ENCODE data around the gene SLC2A5. TPM values are rescaled to one million over a fixed set of nuclear protein-coding genes. Genes with fewer than 3 reads are reported as not detected.

SLC2A5 gene
- total RNA-seq, 1 donor from 2014 or later = 0.79 TPM

GRCh38 chr1:9051379-9051778, 18.1 kb downstream of the SLC2A5 start:
- no peak overlapping the region for H3K27ac Mint-ChIP-seq (ENCODE audit: unreplicated experiment)
- Histone ChIP-seq H3K36me3 (ENCODE audit: insufficient read depth, low read length) (no peaks in the 10 kb centered on the region), H3K27ac (ENCODE audit: low read depth, low read length) (no peak overlapping the region), H4K20me1 (ENCODE audit: insufficient read depth, low read length) (no peaks in the 10 kb centered on the region), H3K4me2 (ENCODE audit: low read length) (no peak overlapping the region), H2AFZ (ENCODE audit: low read depth, low read length) (no peak overlapping the region), H3K79me2 (ENCODE audit: insufficient read depth, low read length) (no peaks in the 10 kb centered on the region), H3K4me3 (ENCODE audit: insufficient read depth, low read depth, low read length) (no peak overlapping the region), H3K9ac (ENCODE audit: low read length) (no peak overlapping the region), H3K9me3 (ENCODE audit: insufficient read depth, low read depth, low read length) (no peaks in the 10 kb centered on the region), H3K27me3 (ENCODE audit: insufficient read depth, low read length) (peaks cover 8% of the 10 kb centered on the region), H3K4me1 (ENCODE audit: insufficient read depth, low read length) (no peaks in the 10 kb centered on the region)
- H3K4me1 Mint-ChIP-seq (ENCODE audit: low read depth, unreplicated experiment) = no peaks in the 10 kb centered on the region
- no peaks in the 10 kb centered on the region for H3K9me3 Mint-ChIP-seq (ENCODE audit: unreplicated experiment)
- no peak for TF ChIP-seq EZH2 (IDR thresholded peaks at IDR 0.05; ENCODE audit: insufficient read depth, low read length)
- no peak for TF ChIP-seq CTCF (IDR thresholded peaks at IDR 0.05; ENCODE audit: insufficient read depth, low read depth, low read length)
- DNase-seq (ENCODE audit: low read depth) = no peak
- peaks cover 18% of the 10 kb centered on the region for H3K27me3 Mint-ChIP-seq (ENCODE audit: low read depth, unreplicated experiment)
- no peak for FAIRE-seq
- no peaks in the 10 kb centered on the region for H3K36me3 Mint-ChIP-seq (ENCODE audit: low read depth, unreplicated experiment)
- H3K4me3 Mint-ChIP-seq (ENCODE audit: unreplicated experiment) = no peak overlapping the region

GRCh38 chr1:9050803-9051202, 18.6 kb downstream of the SLC2A5 start:
- no peaks in the 10 kb centered on the region for H3K36me3 ChIP-seq (ENCODE audit: insufficient read depth, low read length)
- no peak overlapping the region for H3K27ac ChIP-seq (ENCODE audit: low read depth, low read length)
- TF ChIP-seq CTCF (IDR thresholded peaks at IDR 0.05; ENCODE audit: insufficient read depth, low read depth, low read length) = no peak
- no peak for TF ChIP-seq EZH2 (IDR thresholded peaks at IDR 0.05; ENCODE audit: insufficient read depth, low read length)
- peaks cover 13% of the 10 kb centered on the region for H3K27me3 ChIP-seq (ENCODE audit: insufficient read depth, low read length)
- H3K9me3 ChIP-seq (ENCODE audit: insufficient read depth, low read depth, low read length) = no peaks in the 10 kb centered on the region
- Mint-ChIP-seq H3K4me1 (ENCODE audit: low read depth, unreplicated experiment) (no peaks in the 10 kb centered on the region), H3K27ac (ENCODE audit: unreplicated experiment) (no peak overlapping the region), H3K36me3 (ENCODE audit: low read depth, unreplicated experiment) (no peaks in the 10 kb centered on the region), H3K4me3 (ENCODE audit: unreplicated experiment) (no peak overlapping the region), H3K9me3 (ENCODE audit: unreplicated experiment) (no peaks in the 10 kb centered on the region), H3K27me3 (ENCODE audit: low read depth, unreplicated experiment) (peaks cover 15% of the 10 kb centered on the region)
- no peak overlapping the region for H3K4me2 ChIP-seq (ENCODE audit: low read length)
- FAIRE-seq = no peak
- H3K4me1 ChIP-seq (ENCODE audit: insufficient read depth, low read length) = no peaks in the 10 kb centered on the region
- H3K79me2 ChIP-seq (ENCODE audit: insufficient read depth, low read length) = no peaks in the 10 kb centered on the region
- H2AFZ ChIP-seq (ENCODE audit: low read depth, low read length) = no peak overlapping the region
- H4K20me1 ChIP-seq (ENCODE audit: insufficient read depth, low read length) = no peaks in the 10 kb centered on the region
- H3K4me3 ChIP-seq (ENCODE audit: insufficient read depth, low read depth, low read length) = no peak overlapping the region
- DNase-seq (ENCODE audit: low read depth) = no peak
- no peak overlapping the region for H3K9ac ChIP-seq (ENCODE audit: low read length)

GRCh38 chr1:9048551-9048950, 20.9 kb downstream of the SLC2A5 start:
- Histone ChIP-seq H3K9ac (ENCODE audit: low read length) (no peak overlapping the region), H3K27me3 (ENCODE audit: insufficient read depth, low read length) (peaks cover 18% of the 10 kb centered on the region), H3K36me3 (ENCODE audit: insufficient read depth, low read length) (no peaks in the 10 kb centered on the region), H3K4me1 (ENCODE audit: insufficient read depth, low read length) (no peaks in the 10 kb centered on the region), H3K79me2 (ENCODE audit: insufficient read depth, low read length) (no peaks in the 10 kb centered on the region), H3K9me3 (ENCODE audit: insufficient read depth, low read depth, low read length) (no peaks in the 10 kb centered on the region), H3K27ac (ENCODE audit: low read depth, low read length) (no peak overlapping the region), H4K20me1 (ENCODE audit: insufficient read depth, low read length) (no peaks in the 10 kb centered on the region), H2AFZ (ENCODE audit: low read depth, low read length) (no peak overlapping the region), H3K4me2 (ENCODE audit: low read length) (no peak overlapping the region), H3K4me3 (ENCODE audit: insufficient read depth, low read depth, low read length) (no peak overlapping the region)
- Mint-ChIP-seq H3K27ac (ENCODE audit: unreplicated experiment) (no peak overlapping the region), H3K36me3 (ENCODE audit: low read depth, unreplicated experiment) (no peaks in the 10 kb centered on the region), H3K27me3 (ENCODE audit: low read depth, unreplicated experiment) (peaks cover 24% of the 10 kb centered on the region), H3K4me1 (ENCODE audit: low read depth, unreplicated experiment) (no peaks in the 10 kb centered on the region), H3K9me3 (ENCODE audit: unreplicated experiment) (no peaks in the 10 kb centered on the region), H3K4me3 (ENCODE audit: unreplicated experiment) (no peak overlapping the region)
- DNase-seq (ENCODE audit: low read depth) (no peak), FAIRE-seq (no peak)
- no peak for TF ChIP-seq CTCF (IDR thresholded peaks at IDR 0.05; ENCODE audit: insufficient read depth, low read depth, low read length)
- no peak for TF ChIP-seq EZH2 (IDR thresholded peaks at IDR 0.05; ENCODE audit: insufficient read depth, low read length)
